Measurements from ENCODE around the gene MGAT5. TPM values are rescaled to one million over a fixed set of nuclear protein-coding genes. Genes with fewer than 3 reads are reported as not detected.
"Not testable (repeated sequence)": the region's sequence is repeated elsewhere in the genome, so short reads cannot be mapped to it uniquely, and the experiment has no call there.

Gene MGAT5
- total RNA-seq, 1 donor from 2014 or later: 57.3 TPM

DNA sequence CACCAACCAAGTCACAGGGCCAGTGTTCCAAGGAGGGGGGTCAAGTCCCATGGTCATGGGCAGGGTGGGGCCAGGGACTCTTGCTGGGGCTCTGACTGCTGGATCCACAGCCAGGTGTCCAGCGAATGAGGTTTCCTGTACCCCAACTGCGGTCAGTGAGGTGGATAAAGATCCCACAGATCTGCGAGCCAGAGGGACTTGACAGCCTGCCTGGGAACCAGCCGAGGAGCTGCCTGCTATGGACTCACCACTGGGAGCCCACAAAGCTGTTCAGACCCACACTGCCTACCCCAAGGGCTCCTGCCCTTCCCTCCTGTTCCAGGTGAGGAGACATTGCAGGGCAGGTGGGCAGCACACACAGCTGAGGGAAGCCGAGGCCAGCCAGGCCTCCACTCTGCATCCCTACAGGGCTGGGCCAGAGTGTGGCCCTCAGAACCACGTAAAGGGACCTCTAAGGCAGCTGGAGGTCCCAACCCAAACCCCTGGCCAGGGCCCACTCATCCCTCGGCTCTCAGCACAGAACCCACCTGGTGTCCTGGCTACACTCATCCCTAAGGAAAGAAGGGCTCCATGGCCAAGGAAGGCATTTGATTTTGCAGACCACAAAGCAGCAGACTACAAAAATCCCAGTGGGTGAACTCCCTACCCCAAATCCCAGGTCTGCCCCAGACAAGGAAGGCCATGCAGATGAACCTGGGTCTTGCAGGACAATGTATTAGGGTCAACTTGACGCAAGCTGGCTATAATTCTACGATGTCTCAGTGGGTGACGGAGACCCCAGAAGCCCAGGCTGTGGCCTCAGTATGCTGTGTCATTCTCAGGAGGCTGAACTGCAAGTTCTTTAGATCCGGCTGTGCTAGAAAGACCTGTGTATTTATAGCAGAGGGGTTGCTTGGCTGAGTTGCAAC lies 209.2 kb downstream of the MGAT5 start:
- DNase-seq (ENCODE audit: low read depth, low spot score): no peak

DNA sequence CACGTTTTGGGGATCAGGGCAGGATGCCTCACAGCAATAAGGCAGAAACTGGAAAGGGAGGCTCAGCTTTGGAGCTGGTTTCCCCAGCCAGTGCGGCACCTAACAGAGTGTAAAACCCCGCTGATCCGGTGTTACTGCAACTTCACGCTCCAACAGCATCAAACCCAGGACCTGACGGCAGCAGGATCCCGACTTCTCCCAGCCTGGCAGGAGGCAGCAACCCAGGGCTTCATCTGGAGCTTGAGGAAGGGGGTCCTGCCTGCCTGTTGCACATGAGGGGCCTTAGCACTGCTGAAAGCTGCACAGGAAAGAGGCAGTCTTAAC lies 209.8 kb downstream of the MGAT5 start:
- no peak for DNase-seq (ENCODE audit: low read depth, low spot score)

GRCh38 chr2:134465228-134466105 lies 211.6 kb downstream of the MGAT5 start:
- no peak for DNase-seq (ENCODE audit: low read depth, low spot score)

DNA sequence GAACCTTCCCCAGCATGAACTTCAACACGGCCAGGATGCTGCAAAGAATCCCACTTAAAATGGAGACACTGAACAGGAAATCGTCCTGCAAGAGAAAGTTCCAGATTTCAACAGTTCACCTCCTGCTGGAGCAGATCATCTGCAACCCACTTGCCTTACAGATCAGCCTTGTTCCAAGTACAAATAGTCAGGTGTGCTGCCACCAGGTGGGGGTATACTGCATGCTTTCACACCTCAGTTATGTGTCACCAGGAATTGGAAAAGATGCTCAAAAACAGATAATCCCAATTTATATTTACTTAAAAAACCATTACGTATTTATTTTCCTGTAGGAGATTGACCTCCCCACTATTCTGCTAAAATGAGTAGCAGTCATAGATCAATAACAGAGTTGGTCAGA lies 212.3 kb downstream of the MGAT5 start:
- DNase-seq (ENCODE audit: low read depth, low spot score): no peak

DNA sequence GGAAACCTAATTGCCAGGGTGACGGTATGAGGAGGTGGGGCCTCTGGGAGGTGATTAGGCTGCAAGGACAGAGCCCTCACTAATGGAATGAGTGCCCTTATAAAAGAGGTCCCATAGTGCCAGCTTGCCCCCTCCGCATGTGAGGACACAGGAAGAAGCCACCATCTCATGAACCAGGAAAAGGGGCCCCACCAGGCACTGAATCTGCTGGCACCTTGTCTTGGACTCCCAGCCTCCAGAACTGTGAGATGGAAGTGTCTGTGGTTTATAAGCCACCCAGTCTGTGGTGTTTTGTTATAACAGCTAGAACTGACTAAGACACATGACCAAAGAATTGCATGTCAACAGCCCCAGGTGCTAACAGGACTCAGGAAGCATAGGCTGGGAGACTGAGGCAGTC lies 214.3 kb downstream of the MGAT5 start:
- DNase-seq (ENCODE audit: low read depth, low spot score): no peak

DNA sequence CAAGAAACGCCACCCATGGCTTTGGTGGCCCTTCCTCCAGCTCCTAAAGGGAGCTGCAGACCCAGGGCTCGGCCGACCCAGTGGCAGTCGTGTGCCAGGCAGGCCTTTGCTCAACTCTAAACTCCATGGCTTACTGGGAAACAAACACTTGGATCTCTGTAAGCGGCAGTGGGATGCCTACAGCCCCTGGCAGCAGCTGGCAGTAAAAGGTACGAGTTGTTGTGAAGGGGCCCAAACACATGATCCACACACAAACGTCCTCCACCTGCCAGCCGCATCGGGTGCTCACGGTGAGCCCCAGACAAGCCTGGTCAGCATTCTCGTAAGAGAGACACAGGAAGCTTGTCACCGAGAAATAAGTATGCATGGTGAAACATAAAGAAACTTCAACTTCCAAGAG lies 214.9 kb downstream of the MGAT5 start:
- no peak for DNase-seq (ENCODE audit: low read depth, low spot score)

DNA sequence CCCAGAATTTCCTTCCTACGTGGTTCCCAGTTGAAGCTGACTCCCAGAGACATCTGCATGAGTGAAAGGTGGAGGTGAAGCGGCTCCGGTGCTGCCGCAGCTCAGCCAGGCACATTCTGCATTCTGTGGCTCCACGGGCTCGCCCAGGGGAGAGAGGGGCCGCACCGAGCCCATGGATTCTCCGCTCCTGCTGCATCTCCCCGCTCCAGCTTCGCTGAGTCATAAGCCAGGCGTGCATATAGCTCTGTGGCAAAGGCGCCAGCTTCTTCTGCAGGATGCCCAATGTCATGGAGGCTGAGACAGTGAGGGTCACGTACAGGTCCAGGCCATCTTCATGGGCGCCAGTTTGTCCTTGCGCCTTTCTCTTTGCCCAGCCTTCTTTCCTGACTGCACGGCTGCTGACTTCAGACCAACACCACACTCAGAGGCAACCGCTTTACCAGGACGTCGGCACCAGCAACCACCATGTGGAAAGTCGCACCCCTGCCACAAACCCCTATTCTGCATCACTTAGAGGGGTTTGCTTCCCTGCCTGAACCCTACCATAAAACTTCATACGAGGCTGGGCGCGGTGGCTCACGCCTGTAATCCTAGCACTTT lies 215.7 kb downstream of the MGAT5 start:
- no peak for DNase-seq (ENCODE audit: low read depth, low spot score)

DNA sequence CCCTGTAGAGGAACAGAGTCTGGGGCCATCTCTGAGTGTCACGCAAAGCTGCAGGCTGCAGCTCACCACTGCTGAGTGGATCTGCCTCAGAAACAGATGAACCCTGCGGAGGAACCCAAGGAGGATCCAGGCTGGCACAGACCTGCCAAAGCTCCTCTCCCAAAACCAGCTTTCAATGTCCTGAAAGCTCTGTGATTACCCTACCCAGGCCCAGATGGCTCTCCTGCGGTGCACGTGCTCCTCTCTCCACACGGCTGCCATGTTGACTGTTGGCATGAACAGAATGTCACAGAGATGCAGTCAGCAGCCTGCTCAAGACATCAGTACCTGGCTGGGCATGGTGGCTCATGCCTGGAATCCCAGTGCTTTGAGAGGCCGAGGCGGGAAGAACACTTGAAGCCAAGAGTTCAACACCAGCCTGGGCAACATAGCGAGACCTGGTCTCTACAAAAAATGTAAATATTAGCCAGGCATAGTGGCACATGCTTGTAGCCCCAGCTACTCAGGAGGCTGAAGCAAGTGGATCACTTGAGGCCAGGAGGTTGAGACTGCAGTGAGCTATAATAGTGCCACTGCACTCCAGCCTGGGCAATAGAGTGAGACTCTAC lies 216.8 kb downstream of the MGAT5 start:
- DNase-seq (ENCODE audit: low read depth, low spot score): no peak

GRCh38 chr2:134476982-134477381 lies 223.1 kb downstream of the MGAT5 start:
- not testable (repeated sequence) for DNase-seq (ENCODE audit: low read depth, low spot score)

DNA sequence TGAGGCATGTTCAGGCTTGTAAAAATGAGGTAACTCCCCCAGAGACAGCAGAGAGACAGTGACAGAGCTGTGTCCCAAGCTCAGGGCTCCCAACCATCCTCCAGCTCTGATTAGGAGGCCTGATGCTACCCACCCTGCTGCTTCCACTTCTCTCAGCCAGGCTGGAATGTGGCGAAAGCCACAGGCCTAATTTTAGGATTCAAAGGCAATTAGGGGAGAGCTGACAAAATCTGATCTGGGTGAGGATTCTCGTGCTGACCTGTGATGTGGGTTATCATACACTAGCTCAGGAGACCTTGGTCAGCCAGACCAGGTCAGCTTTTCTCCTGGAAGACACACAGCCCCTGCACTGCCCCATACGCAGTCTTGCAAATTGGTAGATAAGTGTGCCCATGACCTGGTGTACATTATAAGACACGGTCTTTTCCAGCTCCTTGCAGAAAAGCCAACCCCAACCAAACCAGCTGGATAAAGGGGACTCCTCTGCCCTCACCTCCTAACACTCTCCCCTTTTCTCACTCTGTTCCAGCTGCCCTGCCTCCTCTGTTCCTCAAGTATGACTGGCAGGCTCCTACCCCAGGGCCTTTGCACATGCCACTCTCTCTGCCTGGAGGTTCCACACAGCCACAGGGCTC lies 225.9 kb downstream of the MGAT5 start:
- DNase-seq (ENCODE audit: low read depth, low spot score): no peak

DNA sequence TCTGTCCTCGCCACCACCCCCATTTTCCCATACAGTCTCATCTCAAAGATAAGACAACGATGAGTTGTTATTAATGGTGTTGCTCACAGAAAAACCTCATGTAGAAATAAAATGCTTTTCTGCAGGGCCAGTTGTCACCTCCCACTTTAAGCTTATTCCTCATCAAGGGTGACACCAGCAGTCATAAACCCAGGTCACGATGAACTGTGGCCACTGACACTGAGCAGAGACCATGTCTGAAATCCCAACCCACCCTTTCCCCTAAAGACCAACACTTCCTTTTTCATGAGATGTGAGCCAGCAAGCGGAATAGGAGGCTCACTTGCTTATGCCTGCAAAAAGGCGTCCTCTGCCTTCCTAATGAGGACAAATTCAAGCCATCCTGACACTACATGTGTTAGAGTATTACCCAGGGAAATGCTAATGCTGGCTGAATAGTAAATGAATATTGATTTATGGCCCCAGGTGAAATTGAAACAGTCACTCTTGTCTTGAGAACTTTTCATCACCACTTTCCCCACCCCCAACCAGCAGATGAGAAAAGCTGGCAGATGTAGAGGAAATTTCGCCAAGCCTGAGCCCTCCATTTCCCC lies 228.4 kb downstream of the MGAT5 start:
- DNase-seq (ENCODE audit: low read depth, low spot score): no peak

DNA sequence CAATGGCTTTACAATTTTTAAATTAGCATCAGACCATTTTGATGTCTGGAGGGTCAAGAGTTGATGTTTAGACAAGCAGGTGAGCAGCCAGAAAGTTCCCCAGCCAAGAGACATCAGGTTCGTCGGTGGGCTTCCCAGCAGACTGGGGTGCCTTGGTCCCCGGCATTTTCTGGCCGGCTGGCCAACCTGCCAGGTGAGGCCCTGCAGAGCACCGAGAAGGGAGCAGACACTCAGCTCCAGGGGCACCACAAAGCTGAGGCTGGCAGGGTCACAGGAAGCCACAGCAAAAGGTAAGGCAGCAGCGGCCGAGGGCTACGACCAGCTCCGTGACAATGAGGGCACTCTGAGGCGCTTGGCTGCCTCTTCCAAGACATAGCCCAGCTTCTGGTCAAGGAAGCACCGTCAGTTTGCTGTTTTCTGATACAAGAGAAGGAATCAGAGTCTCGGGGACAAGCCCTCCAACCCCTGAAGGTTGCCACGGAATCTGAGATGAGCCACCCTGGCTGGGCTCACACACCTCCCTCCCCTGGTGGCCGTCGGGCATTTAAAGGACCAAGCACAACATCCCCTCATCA lies 229.0 kb downstream of the MGAT5 start:
- DNase-seq (ENCODE audit: low read depth, low spot score): no peak

- DNase-seq (ENCODE audit: low read depth, low spot score): no peak
Measured at GRCh38 chr2:134489732-134490384, 236.0 kb downstream of the MGAT5 start.

DNA sequence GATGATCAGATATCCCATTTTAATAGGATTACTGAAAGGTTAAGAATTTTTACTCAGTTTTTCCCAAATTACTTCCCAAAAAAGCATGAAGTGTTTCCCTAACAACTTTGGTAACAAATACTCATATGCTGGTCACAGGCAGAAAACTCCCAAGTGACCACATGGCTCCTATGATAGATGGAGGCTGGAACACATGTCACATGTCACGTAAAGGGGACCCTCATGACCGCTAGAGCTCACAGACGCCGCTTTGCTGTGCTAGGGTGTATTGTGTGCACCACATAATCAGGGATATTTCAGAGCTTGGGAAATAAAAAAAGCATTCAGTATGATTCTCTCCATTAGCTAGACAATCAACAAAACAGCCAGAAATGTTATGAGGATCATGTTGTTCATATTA lies 236.7 kb downstream of the MGAT5 start:
- no peak for DNase-seq (ENCODE audit: low read depth, low spot score)

GRCh38 chr2:134491022-134491421 lies 237.2 kb downstream of the MGAT5 start:
- no peak for DNase-seq (ENCODE audit: low read depth, low spot score)

GRCh38 chr2:134491771-134492441 lies 238.0 kb downstream of the MGAT5 start:
- DNase-seq (ENCODE audit: low read depth, low spot score): no peak

GRCh38 chr2:134493797-134494196 lies 239.9 kb downstream of the MGAT5 start:
- no peak for DNase-seq (ENCODE audit: low read depth, low spot score)

DNA sequence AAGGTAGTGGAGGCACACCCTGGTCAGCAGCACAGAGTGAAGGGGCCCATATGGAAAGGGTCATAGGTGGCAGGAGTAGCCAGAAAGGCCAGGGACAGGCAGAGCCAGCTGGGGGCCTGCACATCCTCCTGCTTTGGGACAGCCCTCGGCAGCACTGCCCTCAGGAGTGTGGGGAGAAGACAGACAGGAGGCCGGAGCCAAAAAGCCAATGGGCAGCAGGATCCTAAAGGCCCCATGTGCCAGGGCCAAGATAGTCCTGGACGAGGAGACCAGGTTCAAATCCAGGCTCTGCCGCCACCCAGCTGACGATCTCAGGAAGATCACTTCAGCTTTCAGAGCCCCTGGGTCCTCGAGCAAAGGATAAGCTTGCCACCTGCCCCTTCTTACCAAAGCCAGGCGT lies 244.8 kb downstream of the MGAT5 start:
- no peak for DNase-seq (ENCODE audit: low read depth, low spot score)

GRCh38 chr2:134499307-134499926 lies 245.5 kb downstream of the MGAT5 start:
- no peak for DNase-seq (ENCODE audit: low read depth, low spot score)
